HTR-8/SVneo (cell line): ENCODE data around the gene SMOC1.

Experiments
- DNase-seq: peaks from one replicate; pipeline ENCODE4 v3.0.0; 2011; ENCODE audit warnings: low spot score, mixed read lengths; ENCODE audit not compliant: insufficient read length
- FAIRE-seq: peaks from 2 replicates; lab custom pipeline; 2011; peaks lifted over from hg19 to GRCh38; lab: Jason Lieb, UNC

The SMOC1 gene

DNA sequence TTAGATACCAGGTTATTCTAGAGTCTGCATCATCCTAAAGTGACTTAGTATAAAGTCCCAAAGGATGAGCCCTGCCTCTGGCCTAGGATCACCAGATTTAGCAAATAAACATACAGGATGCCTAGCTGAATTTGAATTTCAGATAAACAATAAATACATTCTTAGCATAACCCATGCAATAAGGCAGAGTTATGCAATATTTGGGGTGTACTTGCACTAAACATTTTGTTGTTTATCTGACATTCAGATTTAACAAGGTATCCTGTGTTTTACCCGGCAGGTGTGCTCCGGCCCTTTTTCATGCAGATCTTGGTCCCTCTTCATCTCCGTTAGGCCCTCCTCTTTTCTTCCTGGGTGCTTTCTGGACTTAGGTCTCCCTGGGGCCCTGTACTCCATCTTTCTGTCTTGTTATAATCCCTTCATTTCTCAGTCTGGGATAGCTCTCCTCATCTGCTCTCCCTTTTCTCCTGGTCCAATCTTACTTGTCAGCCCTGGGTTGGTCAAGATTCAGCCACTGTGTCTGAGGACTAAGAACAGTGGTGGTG, 18.1 kb upstream of the SMOC1 start:
- peak; percentile 26 for FAIRE-seq
- no peak for DNase-seq

DNA sequence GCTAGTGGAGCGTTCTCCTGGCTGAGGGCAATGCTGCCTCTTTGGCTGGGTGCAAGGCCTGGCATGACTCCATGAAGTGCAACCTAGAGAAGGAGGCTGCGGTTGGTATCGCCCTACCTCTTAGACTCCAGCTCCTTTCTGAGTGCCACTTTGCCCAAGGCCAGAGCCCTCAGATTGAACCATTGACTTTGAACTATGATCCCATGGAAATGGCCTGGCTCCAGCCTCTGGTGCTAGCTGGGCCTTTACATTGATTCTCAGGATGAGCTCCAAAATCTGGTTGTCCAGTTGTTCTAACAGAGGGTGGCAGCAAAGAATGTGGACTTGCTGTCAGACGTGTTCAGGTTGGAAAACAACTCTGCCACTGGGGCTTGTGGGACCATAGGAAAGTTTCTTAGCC, 16.1 kb upstream of the SMOC1 start:
- DNase-seq = no peak
- no peak for FAIRE-seq

GRCh38 chr14:69865701-69866365, 13.4 kb upstream of the SMOC1 start:
- DNase-seq = no peak
- peak; percentile 91 for FAIRE-seq

DNA sequence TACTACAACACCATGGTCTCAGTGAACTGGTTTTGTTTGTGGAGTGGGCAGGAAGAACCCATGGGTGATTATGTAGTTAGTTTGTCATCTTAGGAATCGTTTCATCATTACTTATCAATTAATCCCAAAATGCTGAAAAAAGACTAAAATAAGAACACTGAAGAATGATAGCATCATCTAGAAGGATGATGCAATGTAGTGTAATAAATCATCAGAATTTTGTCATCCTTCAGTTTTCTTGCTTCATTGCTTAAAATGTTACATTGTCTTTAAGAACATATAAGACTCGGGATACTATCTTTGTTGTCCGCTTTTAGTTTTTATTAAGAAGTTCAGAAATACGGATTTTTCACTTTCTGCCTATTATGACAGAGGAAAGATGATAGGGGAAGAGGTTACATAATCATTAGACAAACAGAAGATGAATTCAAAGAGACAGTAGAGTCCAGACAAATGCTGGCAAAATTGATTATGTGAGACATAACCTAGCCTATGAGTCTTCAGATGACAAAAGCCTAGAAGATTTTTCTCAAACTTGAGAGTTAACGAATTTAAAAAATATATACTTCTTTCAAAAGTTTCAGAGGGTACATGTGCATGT, 10.8 kb upstream of the SMOC1 start:
- FAIRE-seq (peak; percentile 65), DNase-seq (no peak)

- FAIRE-seq (peak; percentile 48), DNase-seq (no peak)
These were observed 8.6 kb upstream of the SMOC1 start for GRCh38 chr14:69870613-69871012.

GRCh38 chr14:69873877-69874780, 5.1 kb upstream of the SMOC1 start:
- peak; percentile 89 for FAIRE-seq
- peak; percentile 65 for DNase-seq

- FAIRE-seq = no peak
- no peak for DNase-seq
These were observed 2.9 kb upstream of the SMOC1 start for GRCh38 chr14:69876221-69876847.

- peak; percentile 83 for FAIRE-seq
- no peak for DNase-seq
These were observed 2.3 kb upstream of the SMOC1 start for GRCh38 chr14:69876848-69877306.

GRCh38 chr14:69877492-69877891, 1.7 kb upstream of the SMOC1 start:
- peak; percentile 71 for DNase-seq
- peak; percentile 62 for FAIRE-seq

DNA sequence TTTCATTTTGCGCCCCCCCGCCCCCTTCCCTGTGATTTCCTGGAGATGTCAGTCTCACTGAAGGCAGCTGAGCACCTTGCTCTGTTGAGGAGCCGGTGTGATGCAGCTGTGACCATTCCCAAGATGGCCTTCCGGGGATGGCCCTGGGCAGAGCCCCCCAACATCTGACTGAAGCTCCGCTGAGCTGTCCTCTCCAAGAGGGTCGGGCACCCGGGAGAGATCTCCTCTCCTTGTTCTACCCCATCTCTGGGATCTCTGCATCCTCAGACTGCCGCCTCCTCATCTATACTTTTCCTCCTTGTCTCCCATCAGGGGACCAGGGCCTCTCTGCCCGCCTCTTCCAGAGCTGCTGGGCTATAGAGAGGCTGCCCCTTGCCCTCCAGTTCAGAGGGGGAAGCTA, 965 bp upstream of the SMOC1 start:
- FAIRE-seq = no peak

DNA sequence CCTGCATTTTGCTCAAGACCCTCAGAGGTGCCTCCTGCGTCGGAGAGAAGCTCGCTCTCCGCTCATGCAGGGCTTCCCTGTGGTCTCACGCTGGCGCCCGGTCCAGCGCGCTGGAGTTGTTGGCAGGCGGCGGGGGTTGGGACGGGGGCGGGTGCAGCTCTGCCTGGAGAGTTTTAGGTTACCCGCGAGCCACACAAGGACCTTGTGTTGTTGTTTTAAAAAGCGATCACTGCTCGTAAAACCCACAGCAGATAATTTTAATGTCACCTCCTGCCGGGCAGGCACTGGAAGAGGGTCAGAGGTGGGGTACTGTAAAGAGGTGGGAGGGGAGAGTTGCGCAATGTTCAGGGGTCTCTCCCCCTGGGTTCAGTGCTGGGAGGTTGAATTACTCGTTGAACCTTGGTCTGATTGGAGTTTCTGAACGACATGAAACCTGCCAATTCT, 850 bp downstream of the SMOC1 start:
- DNase-seq = no peak

More for the DNA sequence above, 965 bp upstream of the SMOC1 start:
- no peak for DNase-seq

DNA sequence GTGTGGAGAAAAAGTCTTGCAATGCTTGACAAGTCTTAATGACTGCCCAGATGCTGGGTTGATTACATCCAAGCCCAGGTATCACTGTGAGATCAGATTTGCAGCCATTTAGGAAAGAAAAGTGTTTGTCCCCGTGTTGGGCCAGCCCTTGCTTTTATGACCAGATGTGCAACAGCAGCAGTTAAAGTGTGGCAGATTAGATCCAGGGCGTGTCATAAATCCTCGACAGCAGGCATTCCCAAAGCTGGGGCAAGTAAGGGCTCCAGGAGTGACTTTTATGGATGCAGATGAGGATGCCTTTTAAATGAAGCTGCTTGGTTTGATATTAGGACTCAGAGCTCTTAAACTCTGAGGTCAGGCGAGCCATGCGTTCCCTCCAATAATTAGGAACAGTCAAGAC, 1.7 kb downstream of the SMOC1 start:
- DNase-seq = no peak
- FAIRE-seq = peak; percentile 46

More for the DNA sequence above, 850 bp downstream of the SMOC1 start:
- no peak for FAIRE-seq

DNA sequence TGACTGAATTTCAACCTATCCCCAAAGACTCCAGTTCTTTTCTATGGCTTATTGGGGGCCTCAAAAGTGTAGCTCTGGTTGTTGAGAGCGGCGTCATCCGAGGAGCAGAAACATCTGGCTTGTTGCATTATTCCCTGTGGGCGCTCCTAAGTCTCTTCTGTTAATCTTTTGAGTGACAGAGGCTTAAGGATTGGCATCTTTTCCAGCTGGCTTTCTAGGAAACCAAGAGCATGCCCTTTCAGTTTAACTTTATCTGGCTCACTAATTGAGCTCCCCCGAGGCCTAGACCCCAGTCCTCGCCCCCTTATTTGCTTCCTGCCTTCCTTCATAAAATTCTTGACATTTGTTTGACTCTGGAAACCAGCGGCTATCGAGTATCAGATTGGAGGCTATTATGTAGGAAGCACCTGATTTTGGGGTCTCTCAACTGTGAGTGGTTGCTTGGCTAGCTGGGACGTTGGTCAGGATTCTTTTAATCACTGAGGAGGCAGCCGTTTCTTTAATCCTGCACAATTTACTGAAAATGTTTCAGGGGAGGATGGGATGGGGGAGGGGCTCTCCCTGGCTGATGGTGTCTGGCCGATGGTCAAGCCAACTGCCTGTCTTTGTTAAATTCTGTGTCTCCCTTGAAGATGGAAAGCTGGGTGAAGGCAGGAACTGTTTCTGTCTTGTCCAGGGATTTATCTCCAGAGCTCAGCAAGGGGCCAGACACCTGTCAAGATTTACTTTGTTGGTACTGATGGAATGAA, 3.1 kb downstream of the SMOC1 start:
- FAIRE-seq = no peak
- no peak for DNase-seq

DNA sequence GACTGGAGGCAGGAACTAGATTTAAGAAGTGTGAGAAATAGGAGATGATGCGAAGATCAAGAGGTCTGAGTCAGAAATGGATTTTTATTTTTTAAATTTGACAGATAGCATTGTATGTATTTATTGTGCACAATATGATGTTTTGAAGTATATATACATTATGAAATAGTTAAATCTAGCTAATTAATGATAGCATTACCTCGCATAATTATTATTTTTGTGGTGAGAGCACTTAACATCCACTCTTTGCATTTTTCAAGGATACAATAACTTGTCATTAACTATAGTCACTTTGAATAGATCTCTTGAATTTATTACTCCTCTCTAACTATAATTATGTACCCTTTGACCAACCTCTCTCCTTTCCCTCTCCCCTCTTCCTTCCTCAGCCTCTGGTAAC, 3.7 kb downstream of the SMOC1 start:
- no peak for FAIRE-seq
- no peak for DNase-seq

- DNase-seq (peak; percentile 56), FAIRE-seq (peak; percentile 95)
These were observed 7.4 kb downstream of the SMOC1 start for GRCh38 chr14:69886453-69887242.

- peak; percentile 90 for FAIRE-seq
- no peak for DNase-seq
These were observed 8.8 kb downstream of the SMOC1 start for GRCh38 chr14:69887740-69888657.

DNA sequence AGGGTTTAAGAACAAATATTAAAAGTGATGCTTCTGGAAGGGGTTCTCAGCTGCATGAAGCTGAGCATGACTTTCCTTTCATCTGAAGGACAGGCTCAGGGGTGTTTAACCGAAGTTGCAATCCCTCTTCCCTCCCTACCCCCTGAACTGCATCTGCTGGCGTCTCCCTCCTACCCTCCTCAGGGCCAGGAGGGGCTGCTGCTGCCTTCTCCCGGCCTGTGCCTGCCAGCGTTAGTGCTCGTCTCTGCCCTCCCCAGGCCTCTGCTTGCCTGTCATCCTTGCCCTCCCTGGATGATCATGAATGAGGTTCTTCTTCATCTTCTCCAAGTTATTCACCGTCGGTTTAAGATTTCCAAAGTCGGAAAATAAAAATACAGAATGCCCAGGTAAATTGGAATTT, 12.2 kb downstream of the SMOC1 start:
- FAIRE-seq (no peak), DNase-seq (no peak)

DNA sequence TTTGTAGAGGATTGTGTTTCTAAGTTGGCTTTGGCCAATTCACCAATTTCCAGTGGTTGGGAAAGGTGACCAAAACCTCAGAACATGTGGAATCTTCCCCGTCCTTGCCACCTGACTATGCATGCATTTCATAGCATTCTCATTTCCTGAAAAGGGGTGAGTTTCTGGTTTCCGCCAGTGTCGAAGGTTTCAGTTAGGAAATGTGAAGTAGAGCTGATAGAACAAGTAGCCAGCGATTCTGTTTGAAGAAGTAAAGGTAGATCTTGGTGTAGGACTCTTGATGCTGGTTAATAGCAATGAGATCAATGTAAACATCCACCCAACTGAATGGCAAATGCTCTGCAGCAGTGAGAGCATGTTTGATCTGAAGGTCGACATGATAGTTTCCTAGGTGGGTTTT, 15.9 kb downstream of the SMOC1 start:
- DNase-seq (no peak), FAIRE-seq (peak; percentile 91)
